Ovary (tissue), 3 donors: Measurements from ENCODE around the gene EMP3.

Experiments used
- CTCF ChIP-seq, 3 donors: fragments of 450-650 bp in 2 of 3; fragments of 200-600 bp in 1 of 3; IDR thresholded peaks; one replicate each; pipeline versions ENCODE4 v1.5.1 to v1.8.0; 2016 to 2022; ENCODE audit warnings: antibody characterized with exemption in 3 of 3, mild to moderate bottlenecking in 1 of 3
- POLR2A ChIP-seq: fragments of 450-650 bp; IDR thresholded peaks from one replicate; pipeline ENCODE4 v1.6.1; 2017; ENCODE audit warnings: antibody characterized with exemption, mild to moderate bottlenecking, moderate library complexity
- donor health status: DM: no; HTN: no; CAD: no.

GRCh38 chr19:48340995-48341394, 15.6 kb downstream of the EMP3 start:
- no peak for TF ChIP-seq CTCF (IDR thresholded peaks at IDR 0.05)
- TF ChIP-seq POLR2A: no peak
